Right cardiac atrium (tissue), 5 donors: ENCODE results near the gene PCBP4. TPM values are rescaled to one million over a fixed set of nuclear protein-coding genes. Genes with fewer than 3 reads are reported as not detected.
"Not testable (repeated sequence)": the region's sequence is repeated elsewhere in the genome, so short reads cannot be mapped to it uniquely, and the experiment has no call there.

ENCODE experiments used
- ATAC-seq, 2 donors: fragments of 200-7000 bp; cut with Tn5 transposase; one replicate each; pipeline versions ENCODE4 v1.8.0 to v1.9.1; 2020; ENCODE audit warnings: moderate library complexity in 2 of 2, mild to moderate bottlenecking in 1 of 2
- DNase-seq, 3 donors: peaks; one replicate each; pipeline ENCODE4 v3.0.0-alpha.2; 2020
- H3K27ac ChIP-seq: one replicate; pipeline ENCODE4 v1.5.1; 2013; ENCODE audit warnings: mild to moderate bottlenecking, low read length, control low read depth, moderate library complexity
- H3K27me3 ChIP-seq: one replicate; pipeline ENCODE4 v1.6.1; 2013; ENCODE audit not compliant: control insufficient read depth, insufficient read depth
- H3K4me1 ChIP-seq: one replicate; pipeline ENCODE4 v1.6.1; 2013; ENCODE audit warnings: low read length; ENCODE audit not compliant: control insufficient read depth, insufficient read depth
- H3K4me3 ChIP-seq: one replicate; pipeline ENCODE4 v1.5.1; 2013; ENCODE audit warnings: low read length, control low read depth
- H3K9me3 ChIP-seq: one replicate; pipeline ENCODE4 v1.6.1; 2013; ENCODE audit warnings: low read length; ENCODE audit not compliant: control insufficient read depth
- WGBS: extraction: QIAGEN DNeasy Blood & Tissue Kit; methylation state at CpG from one replicate; pipeline ENCODE4 v1.1.7; 2013; 5-methylcytosine and 5-hydroxymethylcytosine counted together
- intact Hi-C, 4 donors: fragments of 100-400 bp; cut with DNase I; formaldehyde crosslinking; loops; one replicate each; pipeline versions ENCODE4 v1.11.0 to v1.14.0; 2022 to 2023
- polyA plus RNA-seq: library from polyadenylated mRNA; stranded (reverse); fragments of 200-250 nt; gene quantifications from one replicate; pipeline ENCODE4 v1.2.3, GENCODE V29; 2013
- total RNA-seq, 4 donors: library from RNA; stranded (reverse); fragmentation: NEBNext Ultra II Directional; extraction: Animal tissue kit (Norgen Biotek cat#: 25700); gene quantifications; one replicate each; pipeline ENCODE4 v1.2.1, GENCODE V29; 2021
- donor health status: healthy with polysubstance abuse.
- donor health status: DM: no; HTN: yes; CAD: no.
- donor health status: DM: no; HTN: no; CAD: no.
- donor health status: DM: no; HTN: yes; CAD: no; lungs with severe emphysema.
- donor health status: DM: yes; HTN: yes; CAD: no.

PCBP4 gene
- total and polyA plus RNA-seq, 5 donors: 62.2 to 88.1 (median 72.7) TPM

DNA sequence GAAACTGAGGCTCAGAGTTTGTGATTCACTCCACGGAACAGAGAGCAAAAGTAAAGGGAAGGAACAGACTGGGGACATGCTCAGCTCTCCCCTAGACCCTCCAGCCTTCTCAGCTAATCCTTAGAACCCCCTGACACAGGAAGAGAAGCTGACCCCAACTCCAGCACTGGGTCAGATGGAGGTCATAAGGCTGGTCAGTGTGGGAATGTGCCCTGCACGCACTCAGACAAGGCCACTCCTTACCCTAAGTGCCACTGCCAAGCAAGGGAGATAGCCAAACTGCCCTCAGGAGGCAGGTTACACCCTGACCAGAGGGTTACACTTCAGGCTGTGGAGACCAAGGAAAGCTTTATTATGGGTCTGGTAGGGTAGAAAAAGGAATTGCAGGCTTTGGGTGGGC is 27.3 kb upstream of the PCBP4 start:
- peak in 1 of 3 donors; percentile 3 for DNase-seq
- intact Hi-C loops: no loop called here
- Histone ChIP-seq H3K27ac (no peak overlapping the region), H3K9me3 (no peaks in the 10 kb centered on the region), H3K4me3 (no peak overlapping the region), H3K27me3 (no peaks in the 10 kb centered on the region), H3K4me1 (peaks cover 9% of the 10 kb centered on the region)
- peak in 1 of 2 donors; percentile 2 for ATAC-seq
- WGBS: 76% methylated on average over 2 of the region's 2 CpGs

GRCh38 chr3:51993657-51994056 is 26.4 kb upstream of the PCBP4 start:
- H3K27me3 ChIP-seq, H3K27ac ChIP-seq, intact Hi-C loops, H3K4me3 ChIP-seq, H3K9me3 ChIP-seq, ATAC-seq, DNase-seq: not testable (repeated sequence)
- WGBS: 82% methylated on average over 10 of the region's 13 CpGs
- H3K4me1 ChIP-seq: peaks cover 11% of the 10 kb centered on the region

- DNase-seq (no peak), ATAC-seq (no peak)
- Histone ChIP-seq H3K4me1 (peaks cover 11% of the 10 kb centered on the region), H3K4me3 (no peak overlapping the region), H3K27ac (no peak overlapping the region), H3K27me3 (no peaks in the 10 kb centered on the region), H3K9me3 (no peaks in the 10 kb centered on the region)
- WGBS: 71% methylated on average over 3 of the region's 3 CpGs
- intact Hi-C loops: no loop called here
Measured at GRCh38 chr3:51992017-51992682, 24.9 kb upstream of the PCBP4 start.

GRCh38 chr3:51990501-51990971 is 23.3 kb upstream of the PCBP4 start:
- intact Hi-C loops, ATAC-seq, H3K27ac ChIP-seq, H3K9me3 ChIP-seq, H3K4me3 ChIP-seq, DNase-seq, H3K27me3 ChIP-seq: not testable (repeated sequence)
- WGBS: 74% methylated on average over 38 of the region's 38 CpGs
- peaks cover 11% of the 10 kb centered on the region for H3K4me1 ChIP-seq

GRCh38 chr3:51988286-51989146 is 21.3 kb upstream of the PCBP4 start:
- Histone ChIP-seq H3K4me1 (peaks cover 3% of the 10 kb centered on the region), H3K9me3 (no peaks in the 10 kb centered on the region), H3K27me3 (no peaks in the 10 kb centered on the region), H3K4me3 (no peak overlapping the region), H3K27ac (no peak overlapping the region)
- 78% methylated on average over 15 of the region's 15 CpGs for WGBS
- DNase-seq (peak in 1 of 3 donors; percentile 42), ATAC-seq (no peak)
- intact Hi-C loops: no loop called here

DNA sequence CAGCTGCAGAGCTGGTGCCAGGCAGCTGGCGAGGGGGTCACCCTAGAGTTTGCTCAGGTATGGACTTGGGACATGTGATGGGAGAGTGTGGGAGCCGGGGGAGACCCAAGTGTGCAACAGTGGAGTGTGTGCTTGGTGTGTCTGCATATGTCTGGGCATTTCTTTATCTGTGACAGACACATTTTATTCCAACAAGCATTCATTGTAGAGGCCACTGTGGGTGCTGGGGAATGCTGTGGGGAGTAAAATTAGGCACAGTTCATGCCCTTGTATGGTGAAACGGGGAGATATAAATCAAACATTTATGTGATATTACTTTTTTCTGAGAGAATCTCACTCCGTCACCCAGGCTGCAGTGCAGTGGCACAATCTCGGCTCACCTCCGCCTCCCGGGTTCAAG is 20.3 kb upstream of the PCBP4 start:
- ATAC-seq (no peak), DNase-seq (no peak)
- WGBS: 89% methylated on average over 7 of the region's 7 CpGs
- Histone ChIP-seq H3K4me1 (peaks cover 3% of the 10 kb centered on the region), H3K9me3 (no peaks in the 10 kb centered on the region), H3K27me3 (no peaks in the 10 kb centered on the region), H3K4me3 (no peak overlapping the region), H3K27ac (no peak overlapping the region)
- intact Hi-C loops: no loop called here

DNA sequence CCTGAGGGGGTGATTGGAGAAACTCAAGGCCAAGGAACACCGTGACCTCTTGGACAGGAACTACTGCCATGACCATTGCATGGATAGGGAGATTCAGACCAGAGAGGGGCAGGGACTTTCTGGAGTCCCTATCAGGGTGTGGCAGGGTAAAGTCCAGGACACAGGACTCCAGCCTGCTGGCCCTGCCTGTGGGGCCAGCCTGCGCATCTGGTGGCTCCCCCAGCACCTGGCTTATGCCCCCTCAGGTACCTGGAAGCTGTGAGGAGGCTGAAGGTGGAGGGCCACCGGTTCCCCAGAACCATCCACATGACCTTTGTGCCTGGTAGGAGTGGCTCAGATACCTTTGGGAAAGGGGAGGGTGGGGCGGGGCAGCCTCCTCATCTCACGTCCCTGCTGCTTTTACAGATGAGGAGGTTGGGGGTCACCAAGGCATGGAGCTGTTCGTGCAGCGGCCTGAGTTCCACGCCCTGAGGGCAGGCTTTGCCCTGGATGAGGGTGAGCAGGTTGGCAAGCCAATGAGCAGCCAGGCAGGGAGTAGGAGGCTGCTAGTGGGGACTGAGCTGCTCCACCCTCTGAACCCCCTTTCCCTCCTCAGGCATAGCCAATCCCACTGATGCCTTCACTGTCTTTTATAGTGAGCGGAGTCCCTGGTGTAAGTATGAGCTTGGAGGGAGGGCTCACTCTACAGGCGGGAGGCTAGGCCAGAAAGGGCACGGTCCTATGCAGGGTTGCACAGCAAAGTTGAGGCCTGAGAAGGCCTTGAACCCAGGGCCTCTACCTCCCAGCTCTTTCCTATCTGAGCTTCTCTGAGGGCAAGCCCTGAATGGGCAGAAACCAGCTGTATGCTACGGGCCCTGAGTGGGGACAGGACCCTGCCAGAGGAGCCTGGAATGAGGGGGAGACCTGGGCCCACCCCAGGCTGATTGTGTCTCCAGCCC is 19.0 kb upstream of the PCBP4 start:
- Histone ChIP-seq H3K27me3 (no peaks in the 10 kb centered on the region), H3K4me1 (peaks cover 6% of the 10 kb centered on the region), H3K27ac (no peak overlapping the region), H3K9me3 (no peaks in the 10 kb centered on the region), H3K4me3 (no peak overlapping the region)
- 84% methylated on average over 12 of the region's 12 CpGs for WGBS
- peak in 1 of 3 donors; percentile 11 for DNase-seq
- intact Hi-C loops: no loop called here
- no peak for ATAC-seq

DNA sequence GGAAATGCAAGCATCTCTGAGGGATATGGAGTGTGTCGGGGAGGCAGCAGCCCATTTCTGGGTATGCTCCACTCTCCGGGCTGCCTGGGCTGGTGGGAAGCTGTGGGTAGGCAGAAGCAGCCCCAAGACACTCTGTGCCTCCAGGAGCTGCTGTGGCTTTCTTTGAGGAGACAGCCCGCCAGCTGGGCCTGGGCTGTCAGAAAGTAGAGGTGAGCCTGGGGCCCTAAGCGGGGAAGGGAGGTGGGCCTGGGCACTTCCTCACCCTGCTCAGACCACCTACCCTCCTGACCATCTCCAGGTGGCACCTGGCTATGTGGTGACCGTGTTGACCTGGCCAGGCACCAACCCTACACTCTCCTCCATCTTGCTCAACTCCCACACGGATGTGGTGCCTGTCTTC is 17.8 kb upstream of the PCBP4 start:
- H3K4me1 ChIP-seq: peaks cover 6% of the 10 kb centered on the region
- H3K27ac ChIP-seq: no peak overlapping the region
- WGBS: 85% methylated on average over 6 of the region's 6 CpGs
- no peaks in the 10 kb centered on the region for H3K9me3 ChIP-seq
- no peak overlapping the region for H3K4me3 ChIP-seq
- DNase-seq (no peak), ATAC-seq (no peak)
- no peaks in the 10 kb centered on the region for H3K27me3 ChIP-seq
- intact Hi-C loops: no loop called here

DNA sequence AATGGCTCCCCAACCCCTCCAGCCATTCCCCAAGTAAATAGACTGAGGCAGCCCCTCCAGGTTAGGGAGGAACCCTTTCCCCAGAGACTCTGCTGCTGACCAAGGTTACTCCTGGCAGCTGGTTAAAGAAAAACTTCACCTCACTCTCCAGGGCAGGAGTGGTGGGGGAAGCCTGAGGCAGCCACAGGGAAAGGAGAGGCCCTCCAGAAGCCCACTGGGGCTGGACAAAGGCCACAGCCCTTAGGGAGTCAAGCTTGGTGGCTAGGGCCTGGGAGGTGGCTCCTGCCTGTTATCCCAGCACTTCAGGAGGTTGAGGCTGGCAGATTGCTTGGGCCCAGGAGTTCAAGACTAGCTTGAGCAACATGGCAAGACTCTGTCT is 17.0 kb upstream of the PCBP4 start:
- Histone ChIP-seq H3K27ac (peak overlapping the region; percentile 89), H3K4me1 (peaks cover 3% of the 10 kb centered on the region), H3K9me3 (no peaks in the 10 kb centered on the region), H3K4me3 (no peak overlapping the region), H3K27me3 (no peaks in the 10 kb centered on the region)
- ATAC-seq (no peak), DNase-seq (no peak)
- intact Hi-C loops: no loop called here

DNA sequence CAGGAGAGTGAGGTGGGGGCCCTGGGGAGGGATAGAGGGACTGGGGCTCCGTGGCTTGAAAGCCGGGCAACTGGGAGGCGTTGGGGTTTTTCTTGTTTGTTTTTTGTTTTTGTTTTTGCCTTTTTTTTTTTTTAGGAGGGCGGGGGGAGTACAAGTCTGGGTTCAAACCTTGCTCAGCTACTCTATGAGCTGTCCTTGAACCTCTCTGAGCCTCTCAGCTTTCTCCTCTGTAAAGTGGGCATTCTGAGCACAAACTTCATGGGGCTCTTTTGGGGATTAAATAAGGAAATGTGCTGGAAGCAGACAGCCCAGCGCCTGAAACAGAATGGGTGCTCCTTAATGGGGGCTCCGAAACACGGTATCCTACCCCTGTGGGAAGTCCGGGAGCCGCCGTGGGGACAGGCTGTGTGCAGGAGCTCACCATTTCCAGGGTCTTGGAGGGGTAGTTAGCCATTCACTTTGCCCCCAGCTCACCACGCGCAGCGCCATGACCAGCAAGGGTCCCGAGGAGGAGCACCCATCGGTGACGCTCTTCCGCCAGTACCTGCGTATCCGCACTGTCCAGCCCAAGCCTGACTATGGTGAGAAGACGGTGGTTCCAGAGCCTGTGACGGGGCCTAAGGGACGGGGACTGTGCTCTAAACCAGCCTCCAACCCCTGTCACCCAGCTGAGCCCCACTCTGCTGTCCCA is 16.5 kb upstream of the PCBP4 start:
- no peaks in the 10 kb centered on the region for H3K9me3 ChIP-seq
- no peaks in the 10 kb centered on the region for H3K27me3 ChIP-seq
- H3K4me1 ChIP-seq: peaks cover 3% of the 10 kb centered on the region
- 75% methylated on average over 22 of the region's 22 CpGs for WGBS
- intact Hi-C loops: no loop called here
- peak overlapping the region; percentile 89 for H3K27ac ChIP-seq
- peak overlapping the region; percentile 46 for H3K4me3 ChIP-seq
- DNase-seq (no peak), ATAC-seq (no peak)
